GM19468 (cell line): ENCODE results near the gene TMEM126B.
"Not testable (repeated sequence)": the region's sequence is repeated elsewhere in the genome, so short reads cannot be mapped to it uniquely, and the experiment has no call there.

Source experiments
- ATAC-seq: cut with Tn5 transposase; IDR thresholded peaks from one replicate; pipeline ENCODE4 v1.9.1; 2021; ENCODE audit warnings: mild to moderate bottlenecking, moderate library complexity, moderate number of reproducible peaks; ENCODE audit not compliant: unreplicated experiment; ENCODE audit errors: extremely low read depth

TMEM126B gene

DNA sequence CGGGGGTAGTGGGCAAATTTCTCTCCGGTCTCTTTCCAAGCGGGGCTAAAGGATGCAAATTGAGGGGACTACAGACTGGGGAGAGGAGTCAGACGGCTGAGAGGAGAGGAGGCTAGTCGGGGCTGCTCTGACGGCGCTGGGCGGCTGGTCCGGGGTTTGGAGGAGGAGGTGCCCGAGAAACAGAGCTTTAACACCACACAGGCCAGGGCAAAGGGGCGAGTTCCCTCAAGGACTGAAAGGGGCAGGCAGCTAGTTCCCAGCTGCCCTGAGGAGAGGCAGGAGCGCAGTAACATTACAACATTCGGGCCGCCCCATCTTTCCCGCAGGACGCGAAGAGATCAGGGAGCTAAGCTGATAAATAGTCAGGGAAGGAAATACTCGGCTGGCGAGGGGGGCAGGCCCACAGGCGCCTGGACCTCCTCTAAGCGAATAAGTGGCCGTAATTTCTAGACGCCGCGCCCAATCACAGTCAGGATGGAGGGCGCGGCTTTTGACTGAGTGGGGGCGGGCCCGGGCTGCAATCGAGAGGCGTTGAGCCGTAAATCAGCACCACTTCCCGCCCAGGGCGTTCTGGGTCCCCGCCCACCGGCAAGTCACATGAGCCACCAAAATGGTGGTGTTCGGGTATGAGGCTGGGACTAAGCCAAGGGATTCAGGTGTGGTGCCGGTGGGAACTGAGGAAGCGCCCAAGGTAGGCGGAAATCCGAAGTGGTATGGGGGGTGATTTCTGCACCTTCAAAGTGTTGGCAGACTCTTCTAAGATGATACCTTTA, at the start of gene TMEM126B:
Gene TMEM126B (plus strand): TSS at position 596 of the 773 bp plus-strand sequence. CDS start 15 bp downstream, at position 611.
- peak; percentile 99 for ATAC-seq

DNA sequence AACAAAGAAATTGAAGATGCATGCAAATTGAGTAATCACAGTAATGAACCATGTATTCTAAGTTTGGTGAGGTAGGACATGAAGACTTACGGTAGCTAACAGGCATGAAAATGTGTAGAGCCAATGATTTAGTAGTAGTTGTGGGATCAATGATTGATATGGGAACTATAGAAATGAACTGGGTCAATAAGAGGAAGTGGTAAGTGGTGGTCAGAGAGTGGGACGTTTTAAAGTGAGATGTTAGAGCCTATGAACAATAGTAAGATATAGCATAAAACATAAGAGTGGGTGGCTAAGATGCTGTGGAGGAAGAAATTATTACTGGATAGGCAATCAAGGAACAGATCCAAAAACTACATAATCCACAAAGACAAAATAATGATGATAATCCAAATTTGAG, 46.3 kb upstream of the TMEM126B start:
- no peak for ATAC-seq

DNA sequence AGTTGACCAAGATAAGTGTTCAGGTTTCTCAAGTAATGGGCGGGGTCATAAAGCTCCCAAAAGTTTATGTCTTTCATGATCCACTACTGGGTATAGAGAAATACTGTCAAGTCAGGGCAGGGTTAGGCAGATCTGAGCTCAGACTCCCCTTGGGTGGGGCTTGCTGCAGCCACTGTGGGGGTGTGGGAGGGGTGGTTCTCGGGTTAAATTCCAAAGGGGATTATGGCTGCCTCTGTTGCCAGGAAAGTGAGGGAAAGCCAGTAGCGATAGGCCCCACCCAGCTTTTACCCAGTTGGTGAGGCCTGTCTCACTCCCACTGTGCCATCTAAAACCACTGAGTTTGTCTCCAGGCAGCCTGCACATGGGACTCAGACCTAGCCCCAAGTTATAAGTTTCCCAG, 39.0 kb upstream of the TMEM126B start:
- ATAC-seq: no peak

DNA sequence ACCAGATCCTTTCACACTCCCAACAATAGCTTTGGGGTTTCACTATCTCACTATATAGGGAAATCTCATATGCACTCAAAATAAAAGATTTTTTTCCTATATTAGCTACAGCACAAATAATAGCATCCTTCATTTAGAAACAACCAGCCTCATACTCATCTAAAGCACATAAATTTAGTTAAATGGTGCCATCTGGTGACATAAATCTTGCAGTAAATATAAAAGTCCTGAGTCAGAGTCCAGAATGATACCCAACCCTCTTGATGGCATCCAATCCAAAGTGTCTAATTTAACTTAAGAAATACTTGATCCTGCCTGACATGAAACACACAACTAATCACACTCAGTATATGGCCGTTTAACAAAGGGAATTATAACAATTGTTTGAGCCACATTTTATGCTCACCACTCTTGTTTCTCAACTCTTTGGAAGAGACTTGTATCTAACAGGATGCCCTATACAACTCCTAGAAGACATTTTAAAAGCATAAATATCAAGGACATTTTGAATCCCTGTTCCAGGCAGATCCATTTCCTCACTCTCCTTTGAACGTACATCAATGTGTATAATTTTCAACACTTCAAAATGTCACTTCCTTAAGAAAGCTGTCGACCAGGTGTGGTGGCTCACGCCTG, 37.4 kb upstream of the TMEM126B start:
- no peak for ATAC-seq

DNA sequence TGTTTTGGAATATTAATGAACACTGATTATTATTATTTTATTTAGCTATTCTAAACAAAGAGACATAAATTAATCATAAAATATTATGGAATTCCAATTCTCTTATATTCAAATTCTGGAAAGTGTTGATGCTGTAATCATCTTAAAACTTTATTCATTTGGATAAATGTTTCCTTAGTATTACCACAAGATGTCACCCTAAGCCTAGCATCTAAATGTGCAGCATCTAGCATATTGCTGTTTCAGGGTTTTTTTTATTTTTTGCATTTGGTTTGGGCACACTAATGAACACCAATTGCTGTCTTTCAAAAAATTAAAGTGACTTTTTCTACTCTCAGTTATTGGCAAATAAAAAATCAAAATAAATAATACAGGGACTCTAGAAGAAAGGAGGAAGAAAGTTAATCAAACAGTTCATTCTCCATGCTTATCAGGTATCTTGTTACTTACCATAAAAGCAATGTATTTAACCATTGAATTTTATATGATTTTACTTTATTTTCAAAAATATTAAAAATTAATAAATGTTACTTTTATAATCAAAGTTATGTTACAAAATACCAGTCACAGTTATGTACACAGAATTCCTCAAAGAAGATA, 33.0 kb upstream of the TMEM126B start:
- peak; percentile 49 for ATAC-seq

DNA sequence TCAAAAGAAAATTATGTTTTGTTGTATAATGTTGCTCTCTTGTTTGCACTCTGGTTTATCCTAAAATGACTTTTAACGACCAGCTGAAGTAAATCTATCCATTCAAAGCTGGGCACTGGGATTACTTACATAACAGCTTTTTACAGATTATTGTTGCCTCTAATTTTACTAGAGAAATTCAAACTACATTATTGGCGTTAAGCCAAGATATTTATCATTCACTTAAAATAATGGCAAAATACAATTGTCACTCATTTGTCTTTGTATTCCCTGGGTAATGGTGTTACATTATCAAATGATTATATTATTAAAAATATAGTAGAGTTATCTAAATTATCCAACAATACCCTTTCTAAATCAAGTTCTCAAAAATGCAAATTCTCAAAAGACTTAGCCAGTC, 31.5 kb upstream of the TMEM126B start:
- no peak for ATAC-seq

DNA sequence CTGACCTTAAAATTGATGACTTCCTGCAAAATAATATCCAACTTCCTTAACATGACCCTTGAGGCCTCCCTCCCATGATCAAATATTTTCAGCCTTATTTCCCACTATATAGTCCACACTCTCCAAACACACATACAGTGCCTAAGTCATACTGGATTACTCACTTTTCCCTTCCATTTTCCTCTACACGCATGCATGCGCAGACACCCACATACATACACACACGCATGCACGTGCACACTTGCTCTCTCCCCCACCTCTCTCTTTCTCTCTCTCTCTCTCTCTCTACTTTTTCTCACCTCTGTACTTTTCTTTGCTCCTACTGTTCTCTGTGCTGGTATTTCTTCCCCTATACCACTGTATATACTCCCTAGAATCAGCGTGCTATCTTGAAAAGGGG, 29.3 kb upstream of the TMEM126B start:
- ATAC-seq: no peak

DNA sequence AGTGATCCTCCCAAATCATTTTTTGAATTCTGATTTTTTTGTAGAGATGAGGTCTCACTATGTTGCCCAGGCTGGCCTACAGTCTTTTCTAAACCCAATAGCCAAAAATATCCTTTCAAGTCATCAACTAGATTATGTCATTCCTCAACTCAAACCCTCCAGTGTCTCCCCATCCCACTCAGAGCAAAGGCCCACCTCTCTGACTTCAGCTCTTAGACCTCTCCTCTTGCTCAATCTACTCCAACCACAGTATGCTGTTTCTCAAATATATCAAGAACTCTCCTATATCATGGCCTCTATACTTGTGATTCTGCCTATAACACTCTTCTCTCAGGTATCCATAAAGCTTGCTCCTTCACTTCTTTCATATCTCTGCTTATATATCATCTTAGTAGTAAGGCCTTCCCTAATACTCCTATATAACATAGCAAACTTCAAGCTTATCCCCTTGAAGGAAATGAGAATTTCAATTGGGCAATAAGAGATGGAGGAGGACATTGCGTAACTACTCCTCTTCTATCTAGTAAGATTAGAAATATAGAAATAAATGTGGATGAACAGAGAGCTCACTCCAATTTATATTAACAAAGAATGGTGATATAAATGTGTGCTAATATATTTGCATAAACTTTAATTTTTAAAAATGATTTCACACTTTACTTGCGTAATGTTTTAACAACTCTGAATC, 25.7 kb upstream of the TMEM126B start:
- ATAC-seq: no peak

DNA sequence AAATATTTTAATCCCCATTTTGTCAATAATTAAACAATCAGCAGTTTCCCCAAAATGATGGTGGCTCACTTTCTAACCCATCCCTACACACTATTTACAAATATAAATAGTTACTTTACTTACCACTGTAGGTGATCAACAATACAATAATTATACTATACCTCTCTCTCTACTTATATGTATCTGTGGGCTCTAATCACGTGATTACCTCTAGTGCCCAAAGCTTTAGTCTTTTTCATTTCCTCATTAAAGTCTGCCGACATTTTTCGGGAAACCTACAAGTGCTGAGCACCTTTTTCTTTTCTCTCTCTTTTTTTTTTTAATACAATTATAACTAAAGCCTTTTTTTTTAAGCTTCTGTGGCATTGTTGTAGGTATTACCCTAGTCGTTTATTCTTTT, 25.2 kb upstream of the TMEM126B start:
- ATAC-seq: no peak

DNA sequence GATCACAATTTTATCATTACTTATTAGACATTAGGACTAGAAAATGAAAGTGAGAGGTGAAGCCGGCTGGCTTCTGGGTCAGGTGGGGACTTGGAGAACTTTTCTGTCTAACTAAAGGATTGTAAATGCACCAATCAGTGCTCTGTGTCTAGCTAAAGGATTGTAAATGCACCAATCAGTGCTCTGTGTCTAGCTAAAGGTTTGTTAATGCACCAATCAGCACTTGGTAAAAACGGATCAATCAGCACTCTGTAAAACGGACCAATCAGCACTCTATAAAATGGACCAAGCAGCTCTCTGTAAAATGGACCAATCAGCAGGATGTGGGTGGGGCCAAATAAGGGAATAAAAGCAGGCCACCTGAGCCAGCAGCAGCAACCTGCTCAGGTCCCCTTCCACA, 22.2 kb upstream of the TMEM126B start:
- not testable (repeated sequence) for ATAC-seq

DNA sequence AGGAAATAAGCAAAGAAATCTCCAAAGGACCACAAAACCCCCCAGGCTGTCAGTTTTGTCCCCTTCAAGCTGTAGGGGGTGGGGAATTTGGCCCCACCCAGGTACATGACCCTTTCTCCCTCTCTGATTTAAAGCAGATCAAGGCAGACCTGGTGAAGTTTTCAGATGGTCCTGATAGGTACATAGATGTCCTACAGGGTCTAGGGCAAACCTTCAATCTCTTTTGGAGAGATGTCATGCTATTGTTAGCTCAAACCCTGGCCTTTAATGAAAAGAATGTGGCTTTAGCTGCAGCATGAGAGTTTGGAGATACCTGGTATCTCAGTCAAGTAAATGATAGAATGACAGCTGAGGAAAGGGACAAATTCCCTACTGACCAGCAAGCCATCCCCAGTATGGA, 19.8 kb upstream of the TMEM126B start:
- not testable (repeated sequence) for ATAC-seq

DNA sequence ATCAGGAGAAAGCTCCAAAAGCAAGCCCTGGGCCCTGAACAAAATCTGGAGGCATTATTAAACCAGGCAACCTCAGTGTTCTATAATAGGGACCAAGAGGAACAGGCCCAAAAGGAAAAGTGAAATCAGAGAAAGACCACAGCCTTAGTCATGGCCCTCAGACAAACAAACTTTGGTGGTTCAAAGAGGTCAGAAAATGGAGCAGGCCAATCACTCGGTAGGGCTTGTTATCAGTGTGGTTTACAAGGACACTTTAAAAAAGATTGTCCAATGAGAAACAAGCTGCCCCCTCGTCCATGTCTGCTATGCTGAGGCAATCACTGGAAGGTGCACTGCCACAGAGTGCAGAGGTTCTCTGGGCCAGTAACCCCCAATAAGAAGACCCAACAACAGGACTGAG, 19.1 kb upstream of the TMEM126B start:
- not testable (repeated sequence) for ATAC-seq

DNA sequence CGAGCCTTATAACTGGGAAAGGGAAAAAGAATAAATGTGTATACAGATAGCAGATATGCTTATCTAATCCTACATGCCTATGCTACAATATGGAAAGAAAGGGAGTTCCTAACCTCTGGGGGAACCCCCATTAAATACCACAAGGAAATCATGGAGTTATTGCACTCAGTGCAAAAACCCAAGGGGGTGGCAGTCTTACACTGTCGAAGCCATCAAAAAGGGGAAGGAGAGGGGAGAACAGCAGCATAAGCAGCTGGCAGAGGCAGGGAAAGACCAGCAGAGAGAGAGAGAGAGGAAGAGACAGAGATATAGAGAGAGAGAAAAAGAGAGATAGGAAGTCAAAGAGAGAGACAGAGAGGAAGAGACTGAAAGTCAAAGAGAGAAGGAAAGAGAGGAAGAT, 16.8 kb upstream of the TMEM126B start:
- not testable (repeated sequence) for ATAC-seq

DNA sequence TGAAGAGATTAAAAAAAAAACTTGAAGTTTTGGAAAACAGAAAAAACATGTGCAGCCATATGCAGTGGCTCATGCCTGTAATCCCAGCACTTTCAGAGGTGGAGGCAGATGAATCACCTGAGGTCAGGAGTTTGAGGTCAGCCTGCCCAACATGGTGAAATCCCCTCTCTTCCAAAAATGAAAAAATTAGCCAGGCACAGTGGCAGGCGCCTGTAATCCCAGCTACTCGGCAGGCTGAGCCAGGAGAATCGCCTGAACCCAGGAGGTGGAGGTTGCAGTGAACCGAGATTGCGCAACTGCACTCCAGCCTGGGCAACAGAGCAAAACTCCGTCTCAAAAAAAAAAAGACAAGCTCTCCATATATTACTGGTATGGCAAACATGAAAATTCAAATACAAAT, 8.9 kb upstream of the TMEM126B start:
- no peak for ATAC-seq

DNA sequence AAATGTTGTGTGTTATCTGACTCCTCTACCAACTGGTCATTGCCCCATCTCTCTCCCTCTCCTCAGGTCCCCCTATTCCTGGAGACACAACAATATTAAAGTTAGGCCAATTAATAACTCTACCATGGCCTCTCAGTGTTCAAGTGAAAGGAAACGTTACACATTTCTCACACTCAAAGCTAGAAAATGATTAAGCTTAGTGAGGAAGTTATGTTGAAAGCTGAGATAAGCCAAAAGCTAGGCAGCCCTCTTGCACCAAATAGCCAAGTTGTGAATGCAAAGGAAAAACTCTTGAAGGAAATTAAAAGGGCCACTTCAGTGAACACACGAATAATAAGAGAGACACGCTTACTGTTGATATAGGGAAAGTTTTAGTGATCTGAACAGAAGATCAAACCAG, 8.1 kb upstream of the TMEM126B start:
- no peak for ATAC-seq

DNA sequence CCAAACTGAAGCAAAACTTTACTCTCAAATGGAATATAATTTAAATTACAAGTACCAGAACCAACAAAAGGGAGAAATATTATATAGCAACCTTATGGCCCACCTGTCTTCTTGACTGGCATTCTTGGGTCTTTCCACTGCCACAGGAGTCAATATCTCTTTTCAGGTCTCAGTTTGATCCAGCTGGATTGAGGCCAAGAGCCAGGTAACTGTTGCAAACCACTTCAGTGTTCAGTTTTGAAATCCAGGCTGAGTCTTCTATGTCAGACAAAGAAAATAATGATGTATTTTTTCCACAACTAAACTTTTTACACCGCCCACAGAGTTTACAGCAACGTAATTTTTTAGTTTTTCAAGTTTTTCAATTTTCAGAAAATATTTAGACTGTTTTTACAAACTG, 1.9 kb upstream of the TMEM126B start:
- no peak for ATAC-seq

DNA sequence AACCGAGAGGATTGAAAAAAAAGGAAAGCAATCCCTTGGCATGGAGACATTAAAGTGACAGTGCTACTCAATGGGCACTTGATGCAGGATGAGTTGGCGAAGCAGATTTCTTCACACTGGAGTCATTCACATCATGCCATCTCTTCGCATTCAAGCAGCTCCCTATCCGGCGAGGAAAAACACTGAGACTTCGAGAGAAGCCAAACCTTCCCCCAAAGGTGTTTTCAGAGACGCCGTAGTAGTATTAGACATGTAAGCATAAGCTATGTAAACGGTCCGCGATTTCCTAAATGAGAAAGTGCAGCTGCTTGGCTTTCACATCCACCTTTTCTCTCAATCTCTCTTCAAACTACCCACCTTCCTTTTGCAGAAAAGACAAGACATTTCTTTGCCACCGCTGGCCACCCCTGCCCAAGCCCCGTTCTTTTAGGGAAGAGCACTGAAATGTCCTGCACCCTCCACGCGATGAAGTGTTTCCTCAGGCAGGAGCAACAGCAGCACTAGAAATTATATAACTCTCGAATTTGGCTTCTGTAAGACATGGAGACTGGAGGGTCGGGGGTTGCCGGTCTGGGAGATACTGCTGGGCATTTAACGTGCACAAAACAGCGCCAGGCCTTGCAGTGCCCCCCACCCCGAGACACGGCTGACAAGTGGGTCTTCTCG, 928 bp upstream of the TMEM126B start, which contains the start of gene DLG2:
Gene DLG2 (minus strand): TSS at position 13 of the 666 bp plus-strand sequence.
- no peak for ATAC-seq

DNA sequence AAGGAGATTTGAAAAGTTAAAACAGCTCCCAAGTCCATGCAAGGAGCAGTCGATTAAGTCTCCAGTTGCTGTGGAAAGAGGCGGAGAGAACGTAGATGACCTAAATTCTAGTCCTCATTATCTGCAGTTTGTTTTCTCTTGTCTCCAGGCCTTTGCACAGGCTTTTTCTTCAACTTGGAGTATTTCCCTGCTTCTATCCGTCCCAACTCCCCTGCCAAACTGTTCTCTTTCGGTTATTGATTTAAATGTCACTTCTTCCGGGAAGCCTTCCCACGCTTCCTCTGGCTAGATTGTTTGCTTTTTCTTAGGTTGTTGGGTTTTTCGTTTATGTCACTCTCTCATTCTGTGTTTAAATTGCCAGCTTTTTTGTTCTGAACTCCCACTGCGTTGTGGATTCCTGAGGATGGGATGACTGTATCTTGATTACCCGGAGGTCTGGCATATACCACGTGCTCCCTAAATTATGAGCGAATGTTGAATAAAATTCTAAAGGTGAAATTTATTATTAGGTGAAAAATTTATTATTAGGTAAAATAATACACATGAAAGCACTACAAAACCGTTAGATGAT, 463 bp downstream of the TMEM126B start:
- ATAC-seq: no peak

DNA sequence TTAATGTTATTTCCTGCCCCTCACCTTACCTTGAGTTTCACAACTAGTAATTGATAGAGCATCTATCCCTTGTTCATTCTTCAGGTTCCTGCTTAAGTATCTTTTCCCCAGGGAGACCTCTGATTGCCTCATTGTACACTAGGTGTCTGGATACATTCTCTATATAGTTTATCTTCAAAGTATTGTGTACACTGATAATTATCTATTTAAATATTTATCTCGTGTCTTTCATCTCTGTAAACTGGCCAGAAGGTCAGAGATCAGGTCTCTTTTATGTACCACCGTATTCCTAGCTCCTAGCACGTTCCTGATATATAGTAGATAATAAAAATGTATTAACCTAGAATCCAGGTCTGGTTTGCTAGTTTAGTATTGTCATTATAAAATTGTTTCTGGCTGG, 6.4 kb downstream of the TMEM126B start:
- no peak for ATAC-seq

DNA sequence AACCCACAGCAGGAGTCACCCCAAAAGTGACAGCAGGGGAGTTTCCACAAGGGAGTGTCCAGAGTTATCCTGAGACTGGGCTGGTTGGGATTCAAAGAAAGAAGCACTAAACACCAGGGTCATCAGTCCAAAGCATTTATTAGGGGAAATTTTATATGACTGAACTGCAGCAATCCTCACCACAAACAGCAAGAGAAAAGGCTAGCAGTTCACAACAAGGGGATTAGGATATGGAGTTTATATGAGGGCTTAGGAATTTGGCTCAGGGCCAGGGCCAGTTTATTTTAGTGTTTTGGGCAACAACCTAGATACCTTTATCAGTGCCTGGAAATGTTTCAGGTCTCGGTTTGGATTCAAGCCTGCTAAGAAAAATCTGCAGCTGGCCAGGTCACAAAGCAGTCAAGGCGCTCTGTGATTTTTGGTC, 14.8 kb downstream of the TMEM126B start:
- no peak for ATAC-seq
